NB4 (cell line): ENCODE results near the gene UPB1.

Experiments used
- DNase-seq: peaks from one replicate; pipeline ENCODE4 v3.0.0; 2010; ENCODE audit warnings: low read depth
- H3K4me3 ChIP-seq: one replicate; pipeline ENCODE4 v1.5.1; 2011; ENCODE audit warnings: mild to moderate bottlenecking, low read depth, low read length, moderate library complexity
- MYC ChIP-seq: IDR thresholded peaks from 2 replicates; pipeline ENCODE4 v1.6.1; 2011; ENCODE audit warnings: low read depth, low read length
- POLR2A ChIP-seq: IDR thresholded peaks from 2 replicates; pipeline ENCODE4 v1.6.1; 2011; ENCODE audit warnings: mild to moderate bottlenecking; ENCODE audit not compliant: insufficient read length; ENCODE audit errors: extremely low read depth
- TF ChIP-seq, protein P1 (sequence below): IDR thresholded peaks from 2 replicates; pipeline ENCODE4 v1.6.1; 2011; ENCODE audit warnings: low read depth, low read length
- TF ChIP-seq, protein P2 (sequence below): IDR thresholded peaks from one replicate; pipeline ENCODE4 v1.5.1; 2012; ENCODE audit warnings: low read depth, low read length

Gene UPB1

DNA sequence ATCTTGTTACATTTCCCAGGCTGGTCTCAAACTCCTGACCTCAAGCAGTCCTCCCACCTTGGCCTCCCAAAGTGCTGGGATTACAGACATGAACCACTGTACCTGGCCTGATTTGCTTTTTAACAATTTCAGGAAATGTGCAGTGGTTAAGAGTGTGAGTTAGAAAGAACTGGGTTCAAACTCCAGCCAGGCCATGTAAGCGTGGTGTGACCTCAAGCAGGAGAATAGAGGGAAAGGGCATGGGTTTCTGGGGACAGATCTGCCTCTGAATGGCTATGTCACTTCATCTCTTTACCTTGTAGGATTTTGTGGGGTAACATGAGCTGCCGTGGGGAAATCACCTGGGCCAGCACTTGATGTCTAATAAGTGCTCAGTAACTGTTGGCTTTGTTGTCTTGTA lies 69.9 kb downstream of the UPB1 start:
- TF ChIP-seq, protein P1, sequence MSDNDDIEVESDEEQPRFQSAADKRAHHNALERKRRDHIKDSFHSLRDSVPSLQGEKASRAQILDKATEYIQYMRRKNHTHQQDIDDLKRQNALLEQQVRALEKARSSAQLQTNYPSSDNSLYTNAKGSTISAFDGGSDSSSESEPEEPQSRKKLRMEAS, result no peak
- TF ChIP-seq POLR2A (no peak), MYC (no peak)
- TF ChIP-seq, protein P2, sequence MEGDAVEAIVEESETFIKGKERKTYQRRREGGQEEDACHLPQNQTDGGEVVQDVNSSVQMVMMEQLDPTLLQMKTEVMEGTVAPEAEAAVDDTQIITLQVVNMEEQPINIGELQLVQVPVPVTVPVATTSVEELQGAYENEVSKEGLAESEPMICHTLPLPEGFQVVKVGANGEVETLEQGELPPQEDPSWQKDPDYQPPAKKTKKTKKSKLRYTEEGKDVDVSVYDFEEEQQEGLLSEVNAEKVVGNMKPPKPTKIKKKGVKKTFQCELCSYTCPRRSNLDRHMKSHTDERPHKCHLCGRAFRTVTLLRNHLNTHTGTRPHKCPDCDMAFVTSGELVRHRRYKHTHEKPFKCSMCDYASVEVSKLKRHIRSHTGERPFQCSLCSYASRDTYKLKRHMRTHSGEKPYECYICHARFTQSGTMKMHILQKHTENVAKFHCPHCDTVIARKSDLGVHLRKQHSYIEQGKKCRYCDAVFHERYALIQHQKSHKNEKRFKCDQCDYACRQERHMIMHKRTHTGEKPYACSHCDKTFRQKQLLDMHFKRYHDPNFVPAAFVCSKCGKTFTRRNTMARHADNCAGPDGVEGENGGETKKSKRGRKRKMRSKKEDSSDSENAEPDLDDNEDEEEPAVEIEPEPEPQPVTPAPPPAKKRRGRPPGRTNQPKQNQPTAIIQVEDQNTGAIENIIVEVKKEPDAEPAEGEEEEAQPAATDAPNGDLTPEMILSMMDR, result no peak
- H3K4me3 ChIP-seq, result no peak overlapping the region
- DNase-seq, result no peak

DNA sequence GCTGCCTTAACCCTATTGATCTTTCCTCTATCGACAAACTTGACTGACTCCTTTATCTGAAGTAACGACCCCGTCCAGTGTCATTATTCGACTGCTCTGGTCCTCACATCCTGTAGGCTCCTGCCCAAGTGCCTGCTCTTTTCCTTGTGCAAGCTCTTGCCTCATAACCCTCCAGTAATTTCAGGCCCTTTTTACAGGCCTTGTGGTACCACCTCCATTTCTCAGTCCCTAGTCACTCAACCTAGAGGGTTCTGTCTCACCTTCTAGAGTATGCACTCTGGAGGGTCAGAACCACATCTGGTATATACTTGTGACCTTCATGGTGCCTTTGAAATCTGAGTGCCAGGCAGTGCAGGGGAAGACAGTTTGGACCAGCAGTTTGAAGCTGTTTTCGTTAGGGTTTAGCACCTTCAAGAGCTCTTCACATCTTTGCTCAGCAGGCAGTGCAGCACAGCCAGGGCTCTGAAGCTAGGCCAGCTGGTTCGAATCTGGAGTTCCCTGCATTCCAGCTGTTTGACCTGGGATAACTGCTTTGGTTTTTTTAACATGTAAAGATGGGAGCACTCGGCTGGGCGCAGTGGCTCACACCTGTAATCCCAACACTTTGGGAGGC lies 71.9 kb downstream of the UPB1 start:
- TF ChIP-seq, protein P1, result no peak
- TF ChIP-seq, protein P2, result no peak
- TF ChIP-seq POLR2A (no peak), MYC (no peak)
- DNase-seq, result no peak
- no peak overlapping the region for H3K4me3 ChIP-seq

DNA sequence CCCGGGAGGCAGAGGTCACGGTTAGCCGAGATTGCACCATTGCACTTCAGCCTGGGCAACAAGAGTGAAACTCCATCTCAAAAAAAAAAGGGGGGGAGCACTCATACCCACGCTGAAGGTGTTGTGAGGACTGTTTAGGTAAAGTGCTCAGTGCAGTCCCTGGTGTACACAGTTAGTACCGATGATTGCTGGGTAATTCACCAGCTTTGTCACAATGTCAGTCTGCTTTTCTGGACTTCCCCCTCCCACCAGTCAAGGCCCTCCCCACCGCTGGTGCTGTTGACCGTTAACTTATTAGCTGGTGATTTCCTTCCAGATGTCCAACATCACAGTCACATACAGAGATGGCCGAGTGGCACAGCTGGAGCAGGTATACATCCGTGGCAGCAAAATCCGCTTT lies 72.5 kb downstream of the UPB1 start:
- TF ChIP-seq, protein P2, result no peak
- TF ChIP-seq POLR2A (no peak), MYC (no peak)
- TF ChIP-seq, protein P1, result no peak
- no peak for DNase-seq
- no peak overlapping the region for H3K4me3 ChIP-seq

DNA sequence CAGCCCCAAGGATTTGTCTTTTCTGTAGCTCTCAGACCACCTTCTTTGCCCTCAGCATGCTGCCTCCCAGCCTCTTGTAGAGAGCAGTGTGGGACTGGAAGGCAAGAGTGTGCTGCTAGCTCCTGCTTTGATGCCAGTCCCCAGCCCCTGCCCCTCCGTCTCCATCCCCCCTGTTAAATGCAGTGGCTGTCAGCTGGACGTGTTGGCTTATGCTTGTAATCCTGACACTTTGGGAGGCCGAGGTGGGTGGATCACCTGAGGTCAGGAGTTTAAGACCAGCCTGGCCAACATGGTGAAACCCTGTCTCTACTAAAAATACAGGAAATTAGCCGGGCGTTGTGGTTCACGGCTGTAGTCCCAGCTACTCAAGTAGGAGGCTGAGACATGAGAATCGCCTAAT lies 76.1 kb downstream of the UPB1 start:
- TF ChIP-seq MYC (no peak), POLR2A (no peak)
- TF ChIP-seq, protein P1, result no peak
- TF ChIP-seq, protein P2, result no peak
- H3K4me3 ChIP-seq, result no peak overlapping the region
- DNase-seq, result no peak

DNA sequence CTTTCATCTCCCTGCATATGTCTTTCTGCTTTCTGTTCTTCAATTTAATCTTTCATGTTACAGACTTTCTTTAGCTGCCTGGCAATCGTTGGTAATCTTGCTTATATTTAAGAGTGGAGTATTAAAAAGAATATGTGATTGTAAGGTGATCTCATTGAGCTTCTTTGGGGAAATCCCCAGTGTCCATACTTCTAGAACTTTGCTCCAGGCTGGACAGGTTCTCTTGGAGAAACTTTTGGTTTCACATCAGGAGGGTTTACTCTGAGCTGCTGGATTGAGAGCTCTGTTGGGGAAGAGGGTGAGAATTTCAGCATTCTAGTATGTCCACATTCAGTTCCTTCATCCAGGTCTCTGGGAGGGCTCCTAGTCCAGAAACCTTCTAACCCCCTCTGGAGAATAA lies 81.6 kb downstream of the UPB1 start:
- no peak overlapping the region for H3K4me3 ChIP-seq
- TF ChIP-seq MYC (no peak), POLR2A (no peak)
- TF ChIP-seq, protein P2, result no peak
- TF ChIP-seq, protein P1, result no peak
- no peak for DNase-seq
